Liver (tissue), 9 donors: ENCODE measurements around the gene PSENEN. TPM values are rescaled to one million over a fixed set of nuclear protein-coding genes. Genes with fewer than 3 reads are reported as not detected.

Experiments
- DNase-seq: peaks from one replicate; pipeline ENCODE4 v3.0.0-alpha.2; 2017; ENCODE audit warnings: low spot score
- H3K27ac ChIP-seq, 2 donors: one replicate each; pipeline ENCODE4 v1.7.0; 2013; ENCODE audit warnings: inconsistent platforms in 2 of 2, low read length in 2 of 2, control low read depth in 1 of 2, low read depth in 1 of 2, mild to moderate bottlenecking in 1 of 2
- H3K27me3 ChIP-seq, 4 donors: one replicate each; pipeline versions ENCODE4 v1.6.1 to v1.7.0; 2013; ENCODE audit warnings: low read length in 3 of 4, inconsistent platforms in 1 of 4, mild to moderate bottlenecking in 1 of 4, moderate library complexity in 1 of 4; ENCODE audit not compliant: control insufficient read depth in 4 of 4, insufficient read depth in 4 of 4
- H3K36me3 ChIP-seq, 4 donors: one replicate each; pipeline versions ENCODE4 v1.6.1 to v1.7.0; 2013; ENCODE audit warnings: low read length in 3 of 4, mild to moderate bottlenecking in 3 of 4, low read depth in 1 of 4, moderate library complexity in 1 of 4; ENCODE audit not compliant: control insufficient read depth in 4 of 4, insufficient read depth in 3 of 4
- H3K4me1 ChIP-seq, 4 donors: one replicate each; pipeline versions ENCODE4 v1.6.1 to v1.7.0; 2013; ENCODE audit warnings: low read length in 3 of 4, mild to moderate bottlenecking in 3 of 4, moderate library complexity in 1 of 4; ENCODE audit not compliant: control insufficient read depth in 4 of 4, insufficient read depth in 4 of 4
- H3K4me3 ChIP-seq, 3 donors: one replicate each; pipeline versions ENCODE4 v1.6.1 to v1.7.0; 2013; ENCODE audit warnings: low read length in 3 of 3, control low read depth in 1 of 3, low read depth in 1 of 3, mild to moderate bottlenecking in 1 of 3
- H3K9ac ChIP-seq, 2 donors: one replicate each; pipeline ENCODE4 v1.7.0; 2013; ENCODE audit warnings: low read length in 2 of 2, mild to moderate bottlenecking in 2 of 2, moderate library complexity in 2 of 2, control low read depth in 1 of 2, low read depth in 1 of 2
- H3K9me3 ChIP-seq, 4 donors: one replicate each; pipeline versions ENCODE4 v1.6.1 to v1.7.0; 2013; ENCODE audit warnings: low read length in 3 of 4; ENCODE audit not compliant: control insufficient read depth in 4 of 4
- ATF3 ChIP-seq: IDR thresholded peaks from 2 replicates; pipeline ENCODE4 v1.6.1; 2016; ENCODE audit warnings: antibody characterized with exemption
- CTCF ChIP-seq: fragments of 150-350 bp; IDR thresholded peaks from 2 replicates; pipeline ENCODE4 v1.5.1; 2017; ENCODE audit warnings: improper control_type of control experiment, low read depth, low read length; ENCODE audit not compliant: missing input control
- EGR1 ChIP-seq, 2 donors: IDR thresholded peaks; 2 replicates each; pipeline ENCODE4 v1.6.1; 2016 to 2018; ENCODE audit warnings: antibody characterized with exemption in 2 of 2, low read depth in 2 of 2
- FOXA1 ChIP-seq: IDR thresholded peaks from 2 replicates; pipeline ENCODE4 v1.6.1; 2016; ENCODE audit warnings: antibody characterized with exemption
- FOXA2 ChIP-seq: IDR thresholded peaks from 2 replicates; pipeline ENCODE4 v1.6.1; 2016; ENCODE audit warnings: antibody characterized with exemption
- GABPA ChIP-seq, 2 donors: IDR thresholded peaks in 1 of 2; conservative IDR thresholded peaks in 1 of 2; 2 replicates each; pipeline ENCODE4 v1.6.1; 2016; ENCODE audit warnings: antibody characterized with exemption in 2 of 2, mild to moderate bottlenecking in 1 of 2, moderate library complexity in 1 of 2
- HNF4A ChIP-seq, 2 donors: conservative IDR thresholded peaks; 2 replicates each; pipeline ENCODE4 v1.6.1; 2016; ENCODE audit warnings: antibody characterized with exemption in 2 of 2, mild to moderate bottlenecking in 2 of 2
- HNF4G ChIP-seq: IDR thresholded peaks from 2 replicates; pipeline ENCODE4 v1.6.1; 2016; ENCODE audit warnings: antibody characterized with exemption
- JUND ChIP-seq, 2 donors: IDR thresholded peaks; 2 replicates each; pipeline ENCODE4 v1.6.1; 2016; ENCODE audit warnings: antibody characterized with exemption in 2 of 2
- MAX ChIP-seq: IDR thresholded peaks from 2 replicates; pipeline ENCODE4 v1.6.1; 2016; ENCODE audit warnings: antibody characterized with exemption
- NR2F2 ChIP-seq: IDR thresholded peaks from 2 replicates; pipeline ENCODE4 v1.6.1; 2016; ENCODE audit warnings: antibody characterized with exemption
- REST ChIP-seq: IDR thresholded peaks from 2 replicates; pipeline ENCODE4 v1.6.1; 2016; ENCODE audit warnings: antibody characterized with exemption, mild to moderate bottlenecking
- RXRA ChIP-seq, 2 donors: IDR thresholded peaks; 2 replicates each; pipeline ENCODE4 v1.6.1; 2017 to 2018; ENCODE audit warnings: antibody characterized with exemption in 2 of 2, mild to moderate bottlenecking in 1 of 2
- SP1 ChIP-seq: IDR thresholded peaks from 2 replicates; pipeline ENCODE4 v1.6.1; 2018; ENCODE audit warnings: antibody characterized with exemption, mild to moderate bottlenecking
- TAF1 ChIP-seq: conservative IDR thresholded peaks from 2 replicates; pipeline ENCODE4 v1.6.1; 2016; ENCODE audit warnings: antibody characterized with exemption, mild to moderate bottlenecking
- YY1 ChIP-seq: IDR thresholded peaks from 2 replicates; pipeline ENCODE4 v1.6.1; 2016; ENCODE audit warnings: antibody characterized with exemption, mild to moderate bottlenecking
- ZBTB33 ChIP-seq: IDR thresholded peaks from 2 replicates; pipeline ENCODE4 v1.6.1; 2016; ENCODE audit warnings: antibody characterized with exemption
- WGBS: extraction: QIAGEN DNeasy Blood & Tissue Kit; methylation state at CpG from one replicate; pipeline ENCODE4 v1.1.7; 2013; 5-methylcytosine and 5-hydroxymethylcytosine counted together
- polyA plus RNA-seq, 2 donors: library from polyadenylated mRNA; stranded (reverse) in 1 of 2; unstranded in 1 of 2; fragments of 200-250 nt in 1 of 2; fragments of >200 nt in 1 of 2; fragmentation: Nextera tagmentation in 1 of 2; extraction: Ambion mirVana in 1 of 2; gene quantifications; one replicate each; pipeline versions ENCODE4 v1.2.1 to v1.2.3, GENCODE V29; 2013 to 2015
- total RNA-seq, 2 donors: library from RNA; depleted of rRNA; stranded (reverse); fragments of >200 nt; gene quantifications; one replicate each; pipeline ENCODE4 v1.2.3, GENCODE V29; 2014
- donor health status: healthy.
- donor health status: healthy.
- donor health status: healthy.
- donor health status: healthy.
- donor health status: healthy.

The PSENEN gene
- total and polyA plus RNA-seq, 4 donors: 7.4 to 58.1 (median 20.7) TPM

- WGBS: 90% methylated on average over 13 of the region's 13 CpGs
- TF ChIP-seq CTCF: no peak
- Histone ChIP-seq H3K27me3 (no peaks in the 10 kb centered on the region), H3K9ac (no peak overlapping the region), H3K4me3 (no peak overlapping the region), H3K36me3 (peaks cover 0 to 20% (median 10%) of the 10 kb centered on the region in 4 donors), H3K9me3 (no peaks in the 10 kb centered on the region), H3K4me1 (peaks cover 14 to 19% (median 17%) of the 10 kb centered on the region in 4 donors), H3K27ac (peak overlapping the region; percentile 30 to 85)
- no peak for DNase-seq
These were observed 9.1 kb downstream of the PSENEN start for GRCh38 chr19:35754370-35755130.

- Histone ChIP-seq H3K9ac (no peak overlapping the region), H3K4me1 (peaks cover 14 to 19% (median 18%) of the 10 kb centered on the region in 4 donors), H3K36me3 (peaks cover 0 to 20% (median 10%) of the 10 kb centered on the region in 4 donors), H3K4me3 (no peak overlapping the region), H3K9me3 (no peaks in the 10 kb centered on the region), H3K27ac (peak overlapping the region; percentile 30 to 85), H3K27me3 (no peaks in the 10 kb centered on the region)
- no peak for TF ChIP-seq YY1
- TF ChIP-seq GABPA (IDR thresholded peaks at IDR 0.05 in 1 of 2, conservative IDR thresholded peaks at IDR 0.05 in 1 of 2): no peak
- no peak for TF ChIP-seq FOXA2
- TF ChIP-seq ATF3: no peak
- TF ChIP-seq TAF1: no peak
- no peak for TF ChIP-seq NR2F2
- TF ChIP-seq HNF4A (conservative IDR thresholded peaks at IDR 0.05): no peak
- no peak for TF ChIP-seq ZBTB33
- no peak for TF ChIP-seq MAX
- no peak for TF ChIP-seq EGR1 (IDR thresholded peaks at IDR 0.05; ENCODE audit: low read depth in 2 of 2)
- TF ChIP-seq CTCF: no peak
- TF ChIP-seq FOXA1: no peak
- no peak for TF ChIP-seq SP1
- no peak for TF ChIP-seq HNF4G
- no peak for TF ChIP-seq REST
- TF ChIP-seq JUND (IDR thresholded peaks at IDR 0.05): no peak
- TF ChIP-seq RXRA (IDR thresholded peaks at IDR 0.05): no peak
- 67% methylated on average over 17 of the region's 17 CpGs for WGBS
- no peak for DNase-seq
These were observed 9.7 kb downstream of the PSENEN start for GRCh38 chr19:35755131-35755549.
